Hepatocyte (in vitro differentiated cells): ENCODE results near the gene HPX. TPM values are rescaled to one million over a fixed set of nuclear protein-coding genes. Genes with fewer than 3 reads are reported as not detected.
A peak's percentile ranks its signal among the peaks of the same experiment; 100 is the strongest.

Experiments
- DNase-seq: peaks from one replicate; pipeline ENCODE4 v3.0.0-alpha.2; 2016; ENCODE audit warnings: low spot score
- H2AFZ ChIP-seq: fragments of 200-600 bp; sonication (generic); 2 replicates; pipeline ENCODE4 v1.6.0; 2016; ENCODE audit warnings: antibody characterized with exemption, mild to moderate bottlenecking
- H3K27ac ChIP-seq: fragments of 200-600 bp; sonication (generic); 2 replicates; pipeline ENCODE4 v1.5.1; 2016; ENCODE audit warnings: mild to moderate bottlenecking
- H3K27me3 ChIP-seq: fragments of 200-600 bp; sonication (generic); 2 replicates; pipeline ENCODE4 v1.6.1; 2016
- H3K36me3 ChIP-seq: fragments of 200-600 bp; sonication (generic); replicated peaks from 2 replicates; pipeline ENCODE4 v1.5.1; 2016; ENCODE audit warnings: low read depth; ENCODE audit not compliant: insufficient read depth
- H3K4me1 ChIP-seq: fragments of 200-600 bp; sonication (generic); 2 replicates; pipeline ENCODE4 v1.5.1; 2016; ENCODE audit warnings: mild to moderate bottlenecking, moderate library complexity; ENCODE audit not compliant: insufficient read depth
- H3K4me2 ChIP-seq: fragments of 200-600 bp; sonication (generic); 2 replicates; pipeline ENCODE4 v1.6.0; 2016
- H3K4me3 ChIP-seq: fragments of 200-600 bp; sonication (generic); 2 replicates; pipeline ENCODE4 v1.5.1; 2016; ENCODE audit warnings: mild to moderate bottlenecking
- H3K79me2 ChIP-seq: fragments of 200-600 bp; sonication (generic); 2 replicates; pipeline ENCODE4 v1.6.0; 2017; ENCODE audit warnings: mild to moderate bottlenecking
- H3K9me2 ChIP-seq: fragments of 200-600 bp; sonication (generic); replicated peaks from 2 replicates; pipeline ENCODE4 v1.6.0; 2017; ENCODE audit warnings: mild to moderate bottlenecking; ENCODE audit not compliant: insufficient read depth
- H3K9me3 ChIP-seq: fragments of 200-600 bp; sonication (generic); 2 replicates; pipeline ENCODE4 v1.5.1; 2016; ENCODE audit warnings: low read depth, mild to moderate bottlenecking
- H4K20me1 ChIP-seq: fragments of 200-600 bp; sonication (generic); 2 replicates; pipeline ENCODE4 v1.6.0; 2016; ENCODE audit warnings: mild to moderate bottlenecking; ENCODE audit not compliant: insufficient read depth, poor library complexity, severe bottlenecking
- CTCF ChIP-seq: fragments of 200-600 bp; sonication (generic); IDR thresholded peaks from 2 replicates; pipeline ENCODE4 v1.5.1; 2016; ENCODE audit warnings: antibody characterized with exemption, mild to moderate bottlenecking; ENCODE audit not compliant: poor library complexity
- EZH2 ChIP-seq: fragments of 200-600 bp; sonication (generic); IDR thresholded peaks from 2 replicates; pipeline ENCODE4 v1.6.1; 2016; ENCODE audit warnings: antibody characterized with exemption, mild to moderate bottlenecking, borderline replicate concordance
- EZH2phosphoT487 ChIP-seq: fragments of 200-600 bp; sonication (generic); IDR thresholded peaks from one replicate; pipeline ENCODE4 v1.6.1; 2018; ENCODE audit warnings: antibody characterized with exemption, mild to moderate bottlenecking, low read depth, moderate library complexity; ENCODE audit not compliant: unreplicated experiment, severe bottlenecking
- WGBS: methylation state at CpG from one replicate; pipeline ENCODE4 v1.1.6; 2016; ENCODE audit warnings: low lambda C conversion rate; ENCODE audit errors: missing lambda C conversion rate; 5-methylcytosine and 5-hydroxymethylcytosine counted together
- polyA plus RNA-seq: library from polyadenylated mRNA; unstranded; fragments of >200 nt; fragmentation: Nextera tagmentation; extraction: Ambion mirVana; gene quantifications from 2 replicates; pipeline ENCODE4 v1.2.1, GENCODE V29; 2016
- total RNA-seq: library from RNA; depleted of rRNA; stranded (reverse); fragments of >200 nt; gene quantifications from 2 replicates; pipeline ENCODE4 v1.2.3, GENCODE V29; 2014

Gene HPX
- total and polyA plus RNA-seq, 2 experiments from 2014 or later: 358 to 361 TPM

- DNase-seq: no peak
- Histone ChIP-seq H2AFZ (no peak overlapping the region), H3K9me2 (no peaks in the 10 kb centered on the region), H3K4me1 (peaks cover 30% of the 10 kb centered on the region), H3K27ac (peak overlapping the region; percentile 94), H3K36me3 (no peaks in the 10 kb centered on the region), H3K4me2 (no peak overlapping the region), H3K79me2 (peaks cover 41% of the 10 kb centered on the region), H4K20me1 (no peaks in the 10 kb centered on the region), H3K9me3 (no peaks in the 10 kb centered on the region), H3K4me3 (no peak overlapping the region), H3K27me3 (no peaks in the 10 kb centered on the region)
- WGBS: 75% methylated on average over 5 of the region's 5 CpGs
- TF ChIP-seq EZH2 (no peak), EZH2phosphoT487 (no peak), CTCF (no peak)
These were observed 35.1 kb upstream of the HPX start for GRCh38 chr11:6475936-6476335.

GRCh38 chr11:6474806-6475500, 34.2 kb upstream of the HPX start:
- WGBS: 79% methylated on average over 3 of the region's 3 CpGs
- Histone ChIP-seq H3K79me2 (peaks cover 41% of the 10 kb centered on the region), H3K27me3 (no peaks in the 10 kb centered on the region), H2AFZ (peak overlapping the region; percentile 40), H3K4me2 (peak overlapping the region; percentile 89), H3K4me3 (peak overlapping the region; percentile 18), H3K9me3 (no peaks in the 10 kb centered on the region), H3K27ac (peak overlapping the region; percentile 94), H3K36me3 (no peaks in the 10 kb centered on the region), H3K9me2 (no peaks in the 10 kb centered on the region), H4K20me1 (no peaks in the 10 kb centered on the region), H3K4me1 (peaks cover 26% of the 10 kb centered on the region)
- TF ChIP-seq EZH2phosphoT487: no peak
- no peak for TF ChIP-seq CTCF
- TF ChIP-seq EZH2: no peak
- DNase-seq: no peak

GRCh38 chr11:6474413-6474792, 33.6 kb upstream of the HPX start:
- no peaks in the 10 kb centered on the region for H3K27me3 ChIP-seq
- no peaks in the 10 kb centered on the region for H3K9me3 ChIP-seq
- no peak for TF ChIP-seq EZH2
- TF ChIP-seq CTCF: no peak
- TF ChIP-seq EZH2phosphoT487: no peak
- no peaks in the 10 kb centered on the region for H3K9me2 ChIP-seq
- peaks cover 30% of the 10 kb centered on the region for H3K4me1 ChIP-seq
- H3K4me2 ChIP-seq: peak overlapping the region; percentile 89
- H3K4me3 ChIP-seq: peak overlapping the region; percentile 18
- DNase-seq: no peak
- H3K36me3 ChIP-seq: no peaks in the 10 kb centered on the region
- WGBS: 33% methylated on average over 7 of the region's 7 CpGs
- no peaks in the 10 kb centered on the region for H4K20me1 ChIP-seq
- peaks cover 39% of the 10 kb centered on the region for H3K79me2 ChIP-seq
- peak overlapping the region; percentile 40 for H2AFZ ChIP-seq
- peak overlapping the region; percentile 94 for H3K27ac ChIP-seq
